ENCODE data around the gene IGFN1.

GRCh38 chr1:201207046-201207445, 16.4 kb downstream of the IGFN1 start:
- TF ChIP-seq, protein P1, sequence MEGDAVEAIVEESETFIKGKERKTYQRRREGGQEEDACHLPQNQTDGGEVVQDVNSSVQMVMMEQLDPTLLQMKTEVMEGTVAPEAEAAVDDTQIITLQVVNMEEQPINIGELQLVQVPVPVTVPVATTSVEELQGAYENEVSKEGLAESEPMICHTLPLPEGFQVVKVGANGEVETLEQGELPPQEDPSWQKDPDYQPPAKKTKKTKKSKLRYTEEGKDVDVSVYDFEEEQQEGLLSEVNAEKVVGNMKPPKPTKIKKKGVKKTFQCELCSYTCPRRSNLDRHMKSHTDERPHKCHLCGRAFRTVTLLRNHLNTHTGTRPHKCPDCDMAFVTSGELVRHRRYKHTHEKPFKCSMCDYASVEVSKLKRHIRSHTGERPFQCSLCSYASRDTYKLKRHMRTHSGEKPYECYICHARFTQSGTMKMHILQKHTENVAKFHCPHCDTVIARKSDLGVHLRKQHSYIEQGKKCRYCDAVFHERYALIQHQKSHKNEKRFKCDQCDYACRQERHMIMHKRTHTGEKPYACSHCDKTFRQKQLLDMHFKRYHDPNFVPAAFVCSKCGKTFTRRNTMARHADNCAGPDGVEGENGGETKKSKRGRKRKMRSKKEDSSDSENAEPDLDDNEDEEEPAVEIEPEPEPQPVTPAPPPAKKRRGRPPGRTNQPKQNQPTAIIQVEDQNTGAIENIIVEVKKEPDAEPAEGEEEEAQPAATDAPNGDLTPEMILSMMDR (IDR thresholded peaks at IDR 0.05) = no peak
- TF ChIP-seq POLR2AphosphoS5 (IDR thresholded peaks at IDR 0.05) = no peak
